HL-60/S4 treated with phorbol 12-myristate 13-acetate at 8.2 ng/mL for 4 days and 3 days (cell line): ENCODE results near the gene DHRSX.
"Not testable (repeated sequence)": the region's sequence is repeated elsewhere in the genome, so short reads cannot be mapped to it uniquely, and the experiment has no call there.

ENCODE experiments used
- in situ Hi-C: fragments of 300-500 bp; cut with MboI; formaldehyde crosslinking; loops from 2 replicates; pipeline ENCODE4 v1.15.0; 2022; ENCODE audit warnings: low sequenced_read_pairs

The DHRSX gene

DNA sequence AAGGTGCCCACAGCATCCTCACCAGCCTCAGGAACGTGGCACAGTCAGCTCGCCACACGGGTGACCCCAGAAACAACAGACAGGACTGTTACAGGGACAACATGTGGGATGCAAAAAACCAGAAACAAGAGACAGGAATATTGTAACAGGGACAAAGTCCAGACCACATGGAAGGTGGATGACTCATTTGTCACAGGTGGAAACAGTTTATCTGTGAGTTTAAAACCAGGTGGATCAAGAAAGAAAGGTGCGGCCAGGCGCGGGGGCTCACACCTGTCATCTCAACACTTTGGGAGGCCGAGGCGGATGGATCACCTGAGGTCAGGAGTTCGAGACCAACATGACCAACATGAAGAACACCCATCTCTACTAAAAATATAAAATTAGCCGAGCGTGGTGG is 23.5 kb downstream of the DHRSX start:
- in situ Hi-C loops, result not testable (repeated sequence)

GRCh38 chrX:2474963-2475726 is 25.6 kb downstream of the DHRSX start:
- in situ Hi-C loops, result no loop called here

DNA sequence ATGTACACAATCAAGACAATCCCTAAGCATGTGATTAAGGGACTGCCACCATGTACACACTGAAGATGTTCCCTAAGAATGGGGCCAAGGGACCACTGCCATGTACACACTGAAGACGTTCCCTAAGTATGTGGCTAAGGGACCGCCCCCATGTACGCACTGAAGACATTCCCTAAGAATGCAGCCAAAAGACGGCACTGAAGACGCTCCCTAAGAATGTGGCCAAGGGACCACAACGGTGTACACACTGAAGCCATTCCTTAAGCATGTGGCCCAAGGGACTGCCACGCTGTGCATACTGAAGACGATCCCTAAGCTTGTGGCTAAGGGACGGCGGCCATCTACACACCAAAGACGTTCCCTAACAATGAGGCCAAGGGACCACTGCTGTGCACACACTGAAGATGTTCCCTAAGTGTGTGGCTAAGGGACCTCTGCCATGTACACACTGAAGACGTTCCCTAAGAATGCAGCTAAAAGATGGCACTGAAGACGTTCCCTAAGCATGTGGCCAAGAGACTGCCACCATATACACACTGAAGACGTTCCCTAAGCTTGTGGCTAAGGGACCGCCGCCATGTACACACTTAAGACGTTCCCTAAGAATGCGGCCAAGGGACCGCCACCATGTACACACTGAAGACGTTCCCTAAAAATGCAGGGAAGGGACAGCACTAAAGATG is 26.4 kb downstream of the DHRSX start:
- in situ Hi-C loops, result no loop called here

- in situ Hi-C loops, result not testable (repeated sequence)
These were observed 27.7 kb downstream of the DHRSX start for GRCh38 chrX:2473064-2473463.

- in situ Hi-C loops, result no loop called here
These were observed 29.1 kb downstream of the DHRSX start for GRCh38 chrX:2471641-2472040.

DNA sequence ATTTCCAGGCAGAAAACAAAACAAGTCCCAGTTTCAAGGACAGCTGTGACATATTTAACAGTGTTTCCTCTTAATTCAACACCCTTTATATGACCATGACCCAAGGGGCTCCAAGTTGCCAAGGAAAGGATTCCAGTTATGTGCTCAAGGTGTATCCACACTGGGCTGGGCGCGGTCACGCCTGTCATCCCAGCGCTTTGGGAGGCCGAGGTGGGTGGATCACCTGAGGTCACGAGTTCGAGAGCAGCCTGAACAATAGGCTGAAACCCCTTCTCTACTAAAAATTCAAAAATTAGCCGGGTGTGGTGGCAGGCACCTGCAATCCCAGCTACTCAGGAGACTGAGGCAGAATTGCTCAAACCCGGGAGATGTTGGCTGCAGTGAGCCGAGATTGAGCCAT is 29.6 kb downstream of the DHRSX start:
- in situ Hi-C loops, result not testable (repeated sequence)

- in situ Hi-C loops, result not testable (repeated sequence)
These were observed 30.9 kb downstream of the DHRSX start for GRCh38 chrX:2469852-2470251.

GRCh38 chrX:2469196-2469685 is 31.5 kb downstream of the DHRSX start:
- in situ Hi-C loops, result no loop called here

- in situ Hi-C loops, result no loop called here
These were observed 32.2 kb downstream of the DHRSX start for GRCh38 chrX:2468261-2469195.

- in situ Hi-C loops, result no loop called here
These were observed 33.7 kb downstream of the DHRSX start for GRCh38 chrX:2466876-2467656.

DNA sequence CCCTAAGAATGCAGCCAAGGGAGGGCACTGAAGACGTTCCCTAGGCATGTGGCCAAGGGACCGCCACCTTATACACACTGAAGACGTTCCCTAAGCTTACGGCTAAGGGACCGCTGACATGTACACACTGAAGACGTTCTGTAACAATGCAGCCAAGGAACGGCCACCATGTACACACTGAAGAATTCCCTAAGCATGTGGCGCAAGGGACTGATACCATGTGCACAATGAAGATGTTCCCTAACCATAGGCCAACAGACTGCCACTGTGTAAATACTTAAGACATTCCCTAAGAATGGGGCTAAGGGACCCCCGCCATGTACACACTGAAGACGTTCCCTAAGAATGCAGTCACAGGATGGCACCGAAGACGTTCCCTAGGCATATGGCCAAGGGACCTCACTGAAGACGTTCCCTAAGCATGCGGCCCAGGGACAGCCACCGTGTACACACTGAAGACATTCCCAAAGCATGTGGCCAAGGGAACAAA is 36.1 kb downstream of the DHRSX start:
- in situ Hi-C loops, result no loop called here

- in situ Hi-C loops, result no loop called here
These were observed 36.7 kb downstream of the DHRSX start for GRCh38 chrX:2463973-2464676.

DNA sequence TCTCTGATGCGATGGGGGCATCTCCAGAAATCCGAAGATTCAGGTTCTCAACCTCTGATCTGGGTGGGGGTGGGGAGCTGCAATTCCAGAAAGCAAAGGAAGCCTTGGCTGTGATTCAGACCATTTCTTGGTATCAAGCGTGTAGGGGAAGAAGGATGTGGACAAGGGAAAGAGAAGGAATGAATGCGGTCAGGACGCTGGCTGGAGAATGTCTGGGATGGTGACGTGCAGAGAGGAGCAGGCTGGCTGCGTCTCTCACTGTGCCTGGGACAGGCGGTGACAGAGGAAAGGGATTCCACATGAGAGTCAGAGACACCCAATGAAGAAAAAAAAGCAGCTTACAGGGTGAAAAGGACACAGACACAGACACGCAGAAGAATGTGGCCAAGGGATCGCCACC is 37.3 kb downstream of the DHRSX start:
- in situ Hi-C loops, result not testable (repeated sequence)

DNA sequence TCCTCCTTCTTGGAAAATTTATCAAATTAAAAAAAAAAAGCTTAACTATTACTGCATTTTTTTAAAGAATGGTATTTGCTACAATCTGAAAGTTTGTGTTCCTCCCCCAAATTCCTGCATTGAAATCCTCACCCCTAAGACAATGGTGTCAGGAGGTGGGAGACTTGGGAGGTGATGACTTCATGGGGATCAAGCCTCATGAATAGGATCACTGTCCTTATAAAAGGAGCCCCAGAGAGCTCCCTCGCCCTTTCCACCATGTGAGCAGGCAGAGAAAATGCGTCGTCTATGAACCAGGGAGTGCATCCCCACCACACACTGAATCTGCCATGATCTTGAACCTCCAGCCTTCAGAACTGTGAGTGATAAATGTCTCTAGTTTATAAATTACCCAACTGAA is 38.0 kb downstream of the DHRSX start:
- in situ Hi-C loops, result no loop called here

- in situ Hi-C loops, result no loop called here
These were observed 38.7 kb downstream of the DHRSX start for GRCh38 chrX:2462074-2462473.

GRCh38 chrX:2461711-2462016 is 39.1 kb downstream of the DHRSX start:
- in situ Hi-C loops, result no loop called here

DNA sequence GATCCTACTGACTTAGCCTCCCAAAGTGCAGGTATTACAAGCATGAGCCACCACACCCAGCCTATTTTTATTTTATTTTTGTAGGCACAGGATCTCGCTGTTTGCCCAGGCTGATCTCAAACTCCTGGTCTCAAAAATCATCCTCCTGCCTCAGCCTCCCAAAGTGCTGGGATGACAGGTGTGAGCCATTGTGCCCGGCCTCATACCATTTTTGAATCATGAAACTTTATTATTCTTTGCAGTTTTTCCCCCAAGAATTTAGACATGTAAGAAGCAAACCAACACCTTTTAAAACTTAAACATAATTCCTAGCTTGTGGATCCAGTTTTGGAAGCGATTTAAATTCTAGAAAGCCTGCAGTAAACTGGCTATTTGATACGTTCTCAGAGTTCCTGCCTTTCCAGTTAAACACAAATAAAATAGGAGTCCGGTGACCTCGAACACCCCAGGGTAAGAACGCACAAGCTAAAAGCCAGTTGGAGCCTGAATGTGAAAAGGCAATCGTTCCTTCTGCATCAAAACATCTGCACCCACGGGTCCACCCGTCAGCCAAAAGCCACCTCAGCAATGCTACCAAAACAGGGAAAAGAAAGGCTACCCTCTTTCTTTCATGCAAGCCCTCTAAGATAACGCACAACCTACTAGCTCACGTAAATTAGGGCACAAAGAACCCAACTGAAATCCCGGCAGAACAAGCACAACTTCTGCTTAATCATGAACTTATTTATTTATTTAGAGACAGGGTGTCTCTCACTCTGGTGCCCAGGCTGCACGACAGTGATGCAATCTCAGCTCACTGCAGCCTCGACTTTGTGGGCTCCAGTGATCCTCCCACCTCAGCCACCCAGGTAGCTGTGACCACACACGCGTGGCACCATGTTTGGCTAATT is 39.7 kb downstream of the DHRSX start:
- in situ Hi-C loops, result not testable (repeated sequence)

GRCh38 chrX:2460048-2460447 is 40.7 kb downstream of the DHRSX start:
- in situ Hi-C loops, result not testable (repeated sequence)

GRCh38 chrX:2458309-2458708 is 42.5 kb downstream of the DHRSX start:
- in situ Hi-C loops, result no loop called here
